Measurements from ENCODE around the gene GPR137.

Gene GPR137

GRCh38 chr11:64291262-64291751, 5.7 kb downstream of the GPR137 start, which contains the start of gene KCNK4:
Gene KCNK4, plus strand, starts transcription at chr11:64291302. Its CDS starts 1,717 bp downstream, at chr11:64293019.
- peaks cover 43% of the 10 kb centered on the region for H4K20me1 ChIP-seq
- peaks cover 24% of the 10 kb centered on the region for H3K4me1 ChIP-seq
- no peak within 1 kb of the TSS for H3K27ac ChIP-seq
- H3K9me3 ChIP-seq, result no peaks in the 10 kb centered on the region
- peaks cover 72% of the 10 kb centered on the region for H3K27me3 ChIP-seq
- no peak within 1 kb of the TSS for H3K9ac ChIP-seq
- TF ChIP-seq Cebpa-rat (IDR thresholded peaks at IDR 0.05), result no peak
- H3K4me2 ChIP-seq, result peak within 1 kb of the TSS; percentile 61
- H3K4me3 ChIP-seq, result peak within 1 kb of the TSS; percentile 49
- peaks cover 6% of the 10 kb centered on the region; the same call in 1 of the 2 replicates for H3K36me3 ChIP-seq

GRCh38 chr11:64291752-64292459, 6.3 kb downstream of the GPR137 start:
- Histone ChIP-seq H3K9ac (no peak overlapping the region), H3K4me2 (peak overlapping the region; percentile 61)
- no peak for TF ChIP-seq Cebpa-rat (IDR thresholded peaks at IDR 0.05)

GRCh38 chr11:64292460-64293254, 7.0 kb downstream of the GPR137 start:
- H4K20me1 ChIP-seq, result peaks cover 57% of the 10 kb centered on the region
- no peak overlapping the region for H3K27ac ChIP-seq
- peaks cover 14% of the 10 kb centered on the region for H3K4me1 ChIP-seq
- H3K9me3 ChIP-seq, result no peaks in the 10 kb centered on the region
- H3K4me2 ChIP-seq, result peak overlapping the region; percentile 61
- H3K4me3 ChIP-seq, result peak overlapping the region; percentile 49
- H3K36me3 ChIP-seq, result peaks cover 6% of the 10 kb centered on the region; the same call in 1 of the 2 replicates
- no peak overlapping the region for H3K9ac ChIP-seq
- peaks cover 86% of the 10 kb centered on the region for H3K27me3 ChIP-seq
- no peak for TF ChIP-seq Cebpa-rat (IDR thresholded peaks at IDR 0.05)

More at GRCh38 chr11:64291752-64292459, 6.3 kb downstream of the GPR137 start:
- Histone ChIP-seq H3K9me3 (no peaks in the 10 kb centered on the region), H3K27ac (no peak overlapping the region), H3K36me3 (peaks cover 6% of the 10 kb centered on the region; the same call in 1 of the 2 replicates), H3K27me3 (peaks cover 78% of the 10 kb centered on the region), H3K4me3 (peak overlapping the region; percentile 49), H3K4me1 (peaks cover 18% of the 10 kb centered on the region), H4K20me1 (peaks cover 49% of the 10 kb centered on the region)

- no peak overlapping the region for H3K4me3 ChIP-seq
- H3K27ac ChIP-seq, result no peak overlapping the region
- no peaks in the 10 kb centered on the region for H3K9me3 ChIP-seq
- H3K4me2 ChIP-seq, result no peak overlapping the region
- H3K27me3 ChIP-seq, result peaks cover 100% of the 10 kb centered on the region
- H3K4me1 ChIP-seq, result peaks cover 22% of the 10 kb centered on the region
- no peak for TF ChIP-seq Cebpa-rat (IDR thresholded peaks at IDR 0.05)
- H3K36me3 ChIP-seq, result no peaks in the 10 kb centered on the region
- no peak overlapping the region for H3K9ac ChIP-seq
- H4K20me1 ChIP-seq, result peaks cover 77% of the 10 kb centered on the region
These were observed 9.1 kb downstream of the GPR137 start for GRCh38 chr11:64294774-64295173.

- Histone ChIP-seq H3K27me3 (peaks cover 100% of the 10 kb centered on the region), H3K4me3 (no peak overlapping the region), H3K9me3 (no peaks in the 10 kb centered on the region), H3K36me3 (no peaks in the 10 kb centered on the region), H3K27ac (no peak overlapping the region), H3K4me2 (no peak overlapping the region), H4K20me1 (peaks cover 80% of the 10 kb centered on the region), H3K4me1 (peaks cover 32% of the 10 kb centered on the region), H3K9ac (no peak overlapping the region)
- TF ChIP-seq Cebpa-rat (IDR thresholded peaks at IDR 0.05), result no peak
These were observed 10.1 kb downstream of the GPR137 start for GRCh38 chr11:64295760-64296159.

GRCh38 chr11:64296236-64296635, 10.6 kb downstream of the GPR137 start:
- Histone ChIP-seq H3K36me3 (no peaks in the 10 kb centered on the region), H3K4me2 (no peak overlapping the region), H3K9me3 (no peaks in the 10 kb centered on the region), H3K27ac (no peak overlapping the region), H3K9ac (no peak overlapping the region), H3K4me1 (peaks cover 36% of the 10 kb centered on the region), H4K20me1 (peaks cover 76% of the 10 kb centered on the region), H3K27me3 (peaks cover 100% of the 10 kb centered on the region), H3K4me3 (no peak overlapping the region)
- no peak for TF ChIP-seq Cebpa-rat (IDR thresholded peaks at IDR 0.05)

GRCh38 chr11:64296830-64297698, 11.4 kb downstream of the GPR137 start:
- Histone ChIP-seq H3K4me2 (no peak overlapping the region), H3K27me3 (peaks cover 100% of the 10 kb centered on the region), H3K4me3 (no peak overlapping the region), H4K20me1 (peaks cover 68% of the 10 kb centered on the region), H3K9ac (no peak overlapping the region), H3K4me1 (peaks cover 30% of the 10 kb centered on the region), H3K36me3 (no peaks in the 10 kb centered on the region), H3K9me3 (no peaks in the 10 kb centered on the region), H3K27ac (no peak overlapping the region)
- TF ChIP-seq Cebpa-rat (IDR thresholded peaks at IDR 0.05), result no peak

- Histone ChIP-seq H3K27ac (no peak overlapping the region), H3K4me2 (no peak overlapping the region), H3K9ac (no peak overlapping the region), H3K9me3 (no peaks in the 10 kb centered on the region), H3K36me3 (no peaks in the 10 kb centered on the region), H3K4me1 (peaks cover 25% of the 10 kb centered on the region), H4K20me1 (peaks cover 60% of the 10 kb centered on the region), H3K27me3 (peaks cover 92% of the 10 kb centered on the region), H3K4me3 (no peak overlapping the region)
- no peak for TF ChIP-seq Cebpa-rat (IDR thresholded peaks at IDR 0.05)
These were observed 12.2 kb downstream of the GPR137 start for GRCh38 chr11:64297699-64298358.
